IPS-20b (cell line): ENCODE measurements around the gene PRDM16.
A peak's percentile ranks its signal among the peaks of the same experiment; 100 is the strongest.

Source experiments
- H3K27ac ChIP-seq: one replicate; pipeline ENCODE4 v1.5.1; 2013; ENCODE audit warnings: low read length
- H3K27me3 ChIP-seq: 2 replicates; pipeline ENCODE4 v1.6.1; 2013; ENCODE audit warnings: mild to moderate bottlenecking, low read length, inconsistent platforms; ENCODE audit not compliant: insufficient read depth
- H3K36me3 ChIP-seq: 2 replicates; pipeline ENCODE4 v1.6.1; 2013; ENCODE audit warnings: low read depth, mild to moderate bottlenecking, inconsistent platforms, low read length, moderate library complexity; ENCODE audit not compliant: insufficient read depth
- H3K4me1 ChIP-seq: 2 replicates; pipeline ENCODE4 v1.6.1; 2013; ENCODE audit warnings: mild to moderate bottlenecking, control low read depth, inconsistent platforms, low read length, moderate library complexity; ENCODE audit not compliant: insufficient read depth
- H3K4me3 ChIP-seq: 2 replicates; pipeline ENCODE4 v1.5.1; 2013; ENCODE audit warnings: mild to moderate bottlenecking, low read length, inconsistent platforms
- H3K9ac ChIP-seq: 2 replicates; pipeline ENCODE4 v1.6.1; 2013; ENCODE audit warnings: low read depth, mild to moderate bottlenecking, inconsistent platforms, low read length, moderate library complexity
- H3K9me3 ChIP-seq: 2 replicates; pipeline ENCODE4 v1.6.1; 2013; ENCODE audit warnings: mild to moderate bottlenecking, low read depth, low read length, inconsistent platforms; ENCODE audit not compliant: insufficient read depth

The PRDM16 gene

GRCh38 chr1:3346478-3346877, 277.5 kb downstream of the PRDM16 start:
- no peaks in the 10 kb centered on the region for H3K36me3 ChIP-seq
- H3K9ac ChIP-seq, result no peak overlapping the region
- H3K27me3 ChIP-seq, result no peaks in the 10 kb centered on the region
- no peak overlapping the region for H3K4me3 ChIP-seq
- H3K9me3 ChIP-seq, result peaks cover 13% of the 10 kb centered on the region
- no peak overlapping the region for H3K27ac ChIP-seq
- no peaks in the 10 kb centered on the region for H3K4me1 ChIP-seq

- Histone ChIP-seq H3K27ac (no peak overlapping the region), H3K9me3 (peaks cover 13% of the 10 kb centered on the region), H3K36me3 (no peaks in the 10 kb centered on the region), H3K4me1 (peaks cover 6% of the 10 kb centered on the region; the same call in 1 of the 2 replicates), H3K9ac (no peak overlapping the region), H3K4me3 (no peak overlapping the region), H3K27me3 (peaks cover 4% of the 10 kb centered on the region; the same call in 1 of the 2 replicates)
Observed at GRCh38 chr1:3347257-3348020, 278.4 kb downstream of the PRDM16 start.

GRCh38 chr1:3348196-3348865, 279.3 kb downstream of the PRDM16 start:
- Histone ChIP-seq H3K9ac (no peak overlapping the region), H3K4me1 (peaks cover 8% of the 10 kb centered on the region; the same call in 1 of the 2 replicates), H3K4me3 (no peak overlapping the region), H3K27ac (no peak overlapping the region), H3K27me3 (peaks cover 9% of the 10 kb centered on the region), H3K9me3 (peaks cover 13% of the 10 kb centered on the region), H3K36me3 (no peaks in the 10 kb centered on the region)

- Histone ChIP-seq H3K4me1 (peaks cover 8% of the 10 kb centered on the region; the same call in 1 of the 2 replicates), H3K36me3 (no peaks in the 10 kb centered on the region), H3K9ac (no peak overlapping the region), H3K9me3 (peaks cover 7% of the 10 kb centered on the region), H3K27me3 (peaks cover 16% of the 10 kb centered on the region), H3K4me3 (no peak overlapping the region), H3K27ac (no peak overlapping the region)
Observed at GRCh38 chr1:3349161-3349967, 280.4 kb downstream of the PRDM16 start.

- Histone ChIP-seq H3K27ac (no peak overlapping the region), H3K4me1 (peaks cover 8% of the 10 kb centered on the region; the same call in 1 of the 2 replicates)
Observed at GRCh38 chr1:3349968-3350299, 280.9 kb downstream of the PRDM16 start.

GRCh38 chr1:3350506-3351261, 281.7 kb downstream of the PRDM16 start:
- Histone ChIP-seq H3K4me1 (peaks cover 8% of the 10 kb centered on the region; the same call in 1 of the 2 replicates), H3K4me3 (no peak overlapping the region), H3K27me3 (peaks cover 16% of the 10 kb centered on the region), H3K36me3 (no peaks in the 10 kb centered on the region), H3K9ac (no peak overlapping the region), H3K27ac (no peak overlapping the region), H3K9me3 (no peaks in the 10 kb centered on the region)

More at GRCh38 chr1:3349968-3350299, 280.9 kb downstream of the PRDM16 start:
- Histone ChIP-seq H3K9ac (no peak overlapping the region), H3K27me3 (peaks cover 16% of the 10 kb centered on the region), H3K9me3 (0 out of 2 replicates have a peak, but pooled peaks cover 1% of the 10 kb centered on the region), H3K36me3 (no peaks in the 10 kb centered on the region), H3K4me3 (no peak overlapping the region)

- peak overlapping the region; percentile 61; the same call in 1 of the 2 replicates for H3K4me3 ChIP-seq
- H3K4me1 ChIP-seq, result peaks cover 8% of the 10 kb centered on the region; the same call in 1 of the 2 replicates
- peak overlapping the region; percentile 39; the same call in 1 of the 2 replicates for H3K9ac ChIP-seq
- peaks cover 16% of the 10 kb centered on the region for H3K27me3 ChIP-seq
- no peaks in the 10 kb centered on the region for H3K36me3 ChIP-seq
- no peaks in the 10 kb centered on the region for H3K9me3 ChIP-seq
- H3K27ac ChIP-seq, result no peak overlapping the region
Observed at GRCh38 chr1:3351449-3352298, 282.7 kb downstream of the PRDM16 start.

- Histone ChIP-seq H3K36me3 (no peaks in the 10 kb centered on the region), H3K27me3 (peaks cover 16% of the 10 kb centered on the region), H3K27ac (peak overlapping the region; percentile 5), H3K4me1 (peaks cover 8% of the 10 kb centered on the region; the same call in 1 of the 2 replicates), H3K9me3 (no peaks in the 10 kb centered on the region), H3K4me3 (peak overlapping the region; percentile 61; the same call in 1 of the 2 replicates), H3K9ac (peak overlapping the region; percentile 39; the same call in 1 of the 2 replicates)
Observed at GRCh38 chr1:3352299-3352951, 283.4 kb downstream of the PRDM16 start.

- Histone ChIP-seq H3K9ac (peak overlapping the region; percentile 39; the same call in 1 of the 2 replicates), H3K9me3 (no peaks in the 10 kb centered on the region), H3K4me1 (peaks cover 8% of the 10 kb centered on the region; the same call in 1 of the 2 replicates), H3K4me3 (peak overlapping the region; percentile 61; the same call in 1 of the 2 replicates), H3K27ac (peak overlapping the region; percentile 5), H3K36me3 (no peaks in the 10 kb centered on the region), H3K27me3 (peaks cover 16% of the 10 kb centered on the region)
Observed at GRCh38 chr1:3352952-3353331, 283.9 kb downstream of the PRDM16 start.

GRCh38 chr1:3353876-3354275, 284.9 kb downstream of the PRDM16 start:
- Histone ChIP-seq H3K4me3 (no peak overlapping the region), H3K36me3 (no peaks in the 10 kb centered on the region), H3K9me3 (no peaks in the 10 kb centered on the region), H3K4me1 (peaks cover 8% of the 10 kb centered on the region; the same call in 1 of the 2 replicates), H3K9ac (no peak overlapping the region), H3K27ac (no peak overlapping the region), H3K27me3 (peaks cover 16% of the 10 kb centered on the region)
